CD4-positive, alpha-beta T cell (primary cell): Measurements from ENCODE around the gene AFF3. TPM values are rescaled to one million over a fixed set of nuclear protein-coding genes. Genes with fewer than 3 reads are reported as not detected.

Experiments
- ATAC-seq: fragments of 200-7000 bp; cut with Tn5 transposase; one replicate; pipeline ENCODE4 v1.10.0; 2022; ENCODE audit warnings: mild to moderate bottlenecking; ENCODE audit not compliant: poor library complexity
- CTCF ChIA-PET: fragments of 350-600 bp; sonication (Branson Sonifier 250); formaldehyde crosslinking; loops from one replicate; lab custom pipeline; 2021; ENCODE audit warnings: antibody characterized with exemption, inconsistent platforms; lab: Charles Lee
- POLR2A ChIA-PET: fragments of 350-600 bp; sonication (Branson Sonifier 250); formaldehyde crosslinking; loops from one replicate; lab custom pipeline; 2021; ENCODE audit warnings: antibody characterized with exemption, inconsistent platforms; lab: Charles Lee
- DNase-seq, 14 experiments: peaks; one replicate each; pipeline ENCODE4 v3.0.0-alpha.2; 2013 to 2020; ENCODE audit warnings: mixed read lengths in 2 of 14
- H3K27ac ChIP-seq, 2 donors: one replicate each; pipeline versions ENCODE4 v1.5.1 to v1.7.0; 2013; ENCODE audit warnings: low read length in 2 of 2, low read depth in 1 of 2, mild to moderate bottlenecking in 1 of 2
- H3K27me3 ChIP-seq, 2 experiments: 1 replicate in 1 of 2; 2 replicates in 1 of 2; pipeline versions ENCODE4 v1.6.1 to v1.7.0; 2013; ENCODE audit warnings: low read length in 2 of 2, control low read depth in 1 of 2, mild to moderate bottlenecking in 1 of 2, moderate library complexity in 1 of 2; ENCODE audit not compliant: insufficient read depth in 2 of 2, control insufficient read depth in 1 of 2
- H3K36me3 ChIP-seq: one replicate; pipeline ENCODE4 v1.6.1; 2013; ENCODE audit warnings: low read length, control low read depth; ENCODE audit not compliant: insufficient read depth
- H3K4me1 ChIP-seq: one replicate; pipeline ENCODE4 v1.6.1; 2013; ENCODE audit warnings: low read length, control low read depth; ENCODE audit not compliant: insufficient read depth
- H3K4me3 ChIP-seq: one replicate; pipeline ENCODE4 v1.5.1; 2013; ENCODE audit warnings: mild to moderate bottlenecking, low read length, moderate library complexity
- H3K9me3 ChIP-seq, 2 experiments: 1 replicate in 1 of 2; 2 replicates in 1 of 2; pipeline versions ENCODE4 v1.6.1 to v1.7.0; 2013; ENCODE audit warnings: low read length in 2 of 2, mild to moderate bottlenecking in 2 of 2, control low read depth in 1 of 2, moderate library complexity in 1 of 2; ENCODE audit not compliant: control insufficient read depth in 1 of 2, insufficient read depth in 1 of 2
- H3K27ac Mint-ChIP-seq: one replicate; pipeline ENCODE4 v1.8.0; 2020; ENCODE audit warnings: mixed read lengths
- H3K27me3 Mint-ChIP-seq: one replicate; pipeline ENCODE4 v1.8.0; 2021; ENCODE audit warnings: mixed read lengths
- H3K36me3 Mint-ChIP-seq: one replicate; pipeline ENCODE4 v1.8.0; 2021; ENCODE audit warnings: low read depth, mixed read lengths
- H3K4me1 Mint-ChIP-seq: one replicate; pipeline ENCODE4 v1.8.0; 2021; ENCODE audit warnings: low read depth, mixed read lengths
- H3K4me3 Mint-ChIP-seq: one replicate; pipeline ENCODE4 v1.8.0; 2020; ENCODE audit warnings: mild to moderate bottlenecking, mixed read lengths
- H3K9me3 Mint-ChIP-seq: one replicate; pipeline ENCODE4 v1.8.0; 2020; ENCODE audit warnings: mixed read lengths
- CTCF ChIP-seq: fragments of 200-600 bp; IDR thresholded peaks from one replicate; pipeline ENCODE4 v1.8.0; 2022; ENCODE audit warnings: antibody characterized with exemption, mild to moderate bottlenecking
- intact Hi-C, 2 experiments: fragments of 100-400 bp; cut with DNase I in 1 of 2; cut with micrococcal nuclease in 1 of 2; formaldehyde crosslinking; loops; one replicate each; pipeline versions ENCODE4 v1.15.1 to v1.9.0; 2023 to 2025; cut with DNase I, micrococcal nuclease
- total RNA-seq, 174 experiments: library from RNA in 2 of 174; stranded (reverse) in 2 of 174; gene quantifications; one replicate each; pipeline ENCODE4 v1.2.3 and lab custom pipeline; 2021 to 2026

The AFF3 gene
- total RNA-seq, 2 experiments from 2014 or later: 15.4 to 15.7 TPM

GRCh38 chr2:99701503-99701902 lies 440.9 kb downstream of the AFF3 start:
- Histone ChIP-seq H3K36me3 (no peaks in the 10 kb centered on the region), H3K27ac (no peak overlapping the region), H3K4me1 (no peaks in the 10 kb centered on the region), H3K27me3 (no peaks in the 10 kb centered on the region), H3K4me3 (no peak overlapping the region), H3K9me3 (no peaks in the 10 kb centered on the region)
- ATAC-seq: no peak
- DNase-seq: no peak
- Mint-ChIP-seq H3K4me1 (peaks cover 17% of the 10 kb centered on the region), H3K9me3 (no peaks in the 10 kb centered on the region), H3K36me3 (no peaks in the 10 kb centered on the region), H3K4me3 (no peak overlapping the region), H3K27ac (no peak overlapping the region), H3K27me3 (no peaks in the 10 kb centered on the region)
- ChIA-PET POLR2A (no interaction called here), CTCF (no interaction called here)
- intact Hi-C loops: no loop called here
- TF ChIP-seq CTCF: no peak

- intact Hi-C loops: no loop called here
- H3K4me3 ChIP-seq: no peak overlapping the region
- no peak for DNase-seq
- H3K36me3 ChIP-seq: no peaks in the 10 kb centered on the region
- H3K4me1 ChIP-seq: no peaks in the 10 kb centered on the region
- Mint-ChIP-seq H3K9me3 (no peaks in the 10 kb centered on the region), H3K36me3 (no peaks in the 10 kb centered on the region), H3K27me3 (no peaks in the 10 kb centered on the region), H3K27ac (no peak overlapping the region), H3K4me1 (peaks cover 17% of the 10 kb centered on the region), H3K4me3 (no peak overlapping the region)
- ChIA-PET CTCF (no interaction called here), POLR2A (no interaction called here)
- H3K27ac ChIP-seq: no peak overlapping the region
- ATAC-seq: no peak
- no peak for TF ChIP-seq CTCF
- no peaks in the 10 kb centered on the region for H3K9me3 ChIP-seq
- H3K27me3 ChIP-seq: no peaks in the 10 kb centered on the region
Measured at GRCh38 chr2:99700482-99701398, 441.6 kb downstream of the AFF3 start.

- Mint-ChIP-seq H3K4me3 (no peak overlapping the region), H3K36me3 (no peaks in the 10 kb centered on the region), H3K4me1 (peaks cover 17% of the 10 kb centered on the region), H3K27ac (no peak overlapping the region), H3K9me3 (no peaks in the 10 kb centered on the region), H3K27me3 (no peaks in the 10 kb centered on the region)
- POLR2A ChIA-PET: no interaction called here
- no peak overlapping the region for H3K4me3 ChIP-seq
- intact Hi-C loops: no loop called here
- H3K4me1 ChIP-seq: no peaks in the 10 kb centered on the region
- no peaks in the 10 kb centered on the region for H3K27me3 ChIP-seq
- ATAC-seq (no peak), DNase-seq (no peak)
- H3K27ac ChIP-seq: no peak overlapping the region
- no peaks in the 10 kb centered on the region for H3K9me3 ChIP-seq
- TF ChIP-seq CTCF: no peak
- CTCF ChIA-PET: no interaction called here
- no peaks in the 10 kb centered on the region for H3K36me3 ChIP-seq
Measured at GRCh38 chr2:99698896-99699295, 443.5 kb downstream of the AFF3 start.
